ENCODE data around the gene CTNNA3. TPM values are rescaled to one million over a fixed set of nuclear protein-coding genes. Genes with fewer than 3 reads are reported as not detected.

The CTNNA3 gene
- total RNA-seq, 2 donors from 2014 or later = under 0.01 to 0.33 TPM

DNA sequence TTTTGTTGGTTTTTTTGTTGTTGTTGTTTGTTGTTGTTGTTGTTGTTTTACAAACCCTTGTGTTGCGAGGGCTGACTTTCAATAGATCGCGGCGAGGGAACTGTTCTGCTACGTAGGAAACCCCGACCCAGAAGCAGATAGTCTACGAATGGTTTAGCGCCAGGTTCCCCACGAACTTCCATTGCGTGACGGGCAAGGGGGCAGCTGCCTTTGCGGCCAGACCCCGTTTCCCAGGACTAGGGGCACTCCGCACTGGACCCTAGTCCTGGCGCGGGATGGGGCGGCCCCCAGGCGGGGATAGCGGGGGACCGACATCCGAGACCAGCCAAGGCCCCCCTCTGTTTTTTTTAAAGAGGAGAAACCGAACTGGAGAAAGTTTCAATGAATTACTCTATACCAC, 650.6 kb downstream of the CTNNA3 start:
- ATAC-seq = no peak
- 90 to 91% methylated on average over 22 of the region's 22 CpGs for WGBS, 2 donors
- no peak for TF ChIP-seq POLR2A (IDR thresholded peaks at IDR 0.05)
- no peaks in the 10 kb centered on the region for H3K9me3 ChIP-seq
- no peak overlapping the region for H3K4me3 ChIP-seq
- peaks cover 11% of the 10 kb centered on the region for H3K4me1 ChIP-seq
- H3K36me3 ChIP-seq (replicated peaks in 1 of 2; ENCODE audit: insufficient read depth in 1 of 2, low read depth in 2 of 2) = no peaks in the 10 kb centered on the region
- DNase-seq = no peak
- H3K27ac ChIP-seq = no peak overlapping the region
- H3K27me3 ChIP-seq = no peaks in the 10 kb centered on the region
- intact Hi-C loops (cut with DNase I) = no loop called here

DNA sequence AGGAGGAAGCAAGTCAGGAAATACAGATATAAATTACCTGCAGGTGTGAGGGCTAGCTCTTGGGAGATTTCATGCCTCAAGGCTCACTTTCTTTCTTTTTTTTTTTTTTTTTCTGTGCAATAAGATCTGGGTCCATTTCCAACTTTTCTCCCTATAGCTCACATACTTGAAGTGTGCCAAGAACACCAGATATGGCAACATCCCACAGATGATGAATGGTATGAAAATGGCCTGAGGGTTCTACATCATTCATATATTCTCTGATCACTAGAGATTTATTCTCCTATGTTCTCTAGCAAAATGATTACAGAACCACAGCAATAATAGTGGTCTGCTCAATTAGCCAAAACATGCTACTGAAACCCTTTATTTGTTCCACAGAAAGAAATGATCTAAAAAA, 653.0 kb downstream of the CTNNA3 start:
- H3K27me3 ChIP-seq = no peaks in the 10 kb centered on the region
- DNase-seq = no peak
- TF ChIP-seq, protein P1, sequence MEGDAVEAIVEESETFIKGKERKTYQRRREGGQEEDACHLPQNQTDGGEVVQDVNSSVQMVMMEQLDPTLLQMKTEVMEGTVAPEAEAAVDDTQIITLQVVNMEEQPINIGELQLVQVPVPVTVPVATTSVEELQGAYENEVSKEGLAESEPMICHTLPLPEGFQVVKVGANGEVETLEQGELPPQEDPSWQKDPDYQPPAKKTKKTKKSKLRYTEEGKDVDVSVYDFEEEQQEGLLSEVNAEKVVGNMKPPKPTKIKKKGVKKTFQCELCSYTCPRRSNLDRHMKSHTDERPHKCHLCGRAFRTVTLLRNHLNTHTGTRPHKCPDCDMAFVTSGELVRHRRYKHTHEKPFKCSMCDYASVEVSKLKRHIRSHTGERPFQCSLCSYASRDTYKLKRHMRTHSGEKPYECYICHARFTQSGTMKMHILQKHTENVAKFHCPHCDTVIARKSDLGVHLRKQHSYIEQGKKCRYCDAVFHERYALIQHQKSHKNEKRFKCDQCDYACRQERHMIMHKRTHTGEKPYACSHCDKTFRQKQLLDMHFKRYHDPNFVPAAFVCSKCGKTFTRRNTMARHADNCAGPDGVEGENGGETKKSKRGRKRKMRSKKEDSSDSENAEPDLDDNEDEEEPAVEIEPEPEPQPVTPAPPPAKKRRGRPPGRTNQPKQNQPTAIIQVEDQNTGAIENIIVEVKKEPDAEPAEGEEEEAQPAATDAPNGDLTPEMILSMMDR (IDR thresholded peaks at IDR 0.05) = no peak
- no peak for TF ChIP-seq POLR2A (IDR thresholded peaks at IDR 0.05)

DNA sequence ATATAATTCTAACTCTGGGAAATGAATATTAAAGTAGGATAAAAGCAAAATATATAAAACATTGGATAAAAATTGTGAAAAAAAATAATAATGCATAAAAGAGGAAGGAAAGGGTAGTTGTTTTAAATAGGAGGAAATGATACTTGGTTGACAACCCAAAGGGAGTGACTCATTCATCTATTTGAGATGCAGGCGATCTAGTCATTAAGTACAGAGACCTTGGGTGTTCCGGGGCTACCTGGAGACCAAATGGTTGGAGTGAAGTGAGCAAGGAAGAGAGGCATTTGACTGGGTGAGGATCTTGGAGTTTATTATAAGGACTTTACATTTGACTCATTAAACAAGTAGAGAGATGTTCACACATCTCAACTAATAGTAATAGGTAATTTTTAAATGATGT, 659.2 kb downstream of the CTNNA3 start:
- no peaks in the 10 kb centered on the region for H3K36me3 ChIP-seq (replicated peaks in 1 of 2; ENCODE audit: insufficient read depth in 1 of 2, low read depth in 2 of 2)
- DNase-seq (no peak), ATAC-seq (no peak)
- WGBS, 2 donors = 80 to 84% methylated on average over 2 of the region's 2 CpGs
- H3K4me1 ChIP-seq = no peaks in the 10 kb centered on the region
- intact Hi-C loops (cut with DNase I) = no loop called here
- H3K9me3 ChIP-seq = no peaks in the 10 kb centered on the region
- H3K4me3 ChIP-seq = no peak overlapping the region
- no peaks in the 10 kb centered on the region for H3K27me3 ChIP-seq
- no peak overlapping the region for H3K27ac ChIP-seq
- TF ChIP-seq, protein P1 (IDR thresholded peaks at IDR 0.05) = no peak
- TF ChIP-seq POLR2A (IDR thresholded peaks at IDR 0.05) = no peak

More for the DNA sequence above, 653.0 kb downstream of the CTNNA3 start:
- Histone ChIP-seq H3K27ac (no peak overlapping the region), H3K9me3 (no peaks in the 10 kb centered on the region), H3K4me1 (peaks cover 11% of the 10 kb centered on the region), H3K36me3 (replicated peaks in 1 of 2; ENCODE audit: insufficient read depth in 1 of 2, low read depth in 2 of 2) (no peaks in the 10 kb centered on the region), H3K4me3 (no peak overlapping the region)
- intact Hi-C loops (cut with DNase I) = no loop called here
- ATAC-seq = no peak

DNA sequence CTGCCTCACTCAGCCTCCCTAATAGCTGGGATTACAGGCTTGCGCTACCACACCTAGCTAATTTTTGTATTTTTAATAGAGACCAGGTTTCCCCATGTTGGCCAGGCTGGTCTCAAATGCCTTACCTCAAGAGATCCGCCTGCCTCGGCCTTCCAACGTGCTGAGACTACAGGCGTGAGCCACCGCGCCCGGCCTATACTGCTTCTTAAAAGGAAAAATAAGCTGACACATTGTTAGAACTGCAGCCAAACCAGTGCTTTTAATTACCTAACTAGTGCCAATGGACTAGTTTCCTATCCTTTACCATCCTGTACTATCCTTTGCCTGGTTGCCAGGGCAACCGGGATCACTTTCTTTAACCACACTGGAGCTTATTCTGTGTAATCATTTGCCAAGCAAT, 662.1 kb downstream of the CTNNA3 start:
- H3K9me3 ChIP-seq = no peaks in the 10 kb centered on the region
- H3K36me3 ChIP-seq (replicated peaks in 1 of 2; ENCODE audit: insufficient read depth in 1 of 2, low read depth in 2 of 2) = no peaks in the 10 kb centered on the region
- ATAC-seq = no peak
- 95 to 96% methylated on average over 9 of the region's 9 CpGs for WGBS, 2 donors
- intact Hi-C loops (cut with DNase I) = no loop called here
- no peak for TF ChIP-seq POLR2A (IDR thresholded peaks at IDR 0.05)
- TF ChIP-seq, protein P1 (IDR thresholded peaks at IDR 0.05) = no peak
- no peak overlapping the region for H3K27ac ChIP-seq
- no peak for DNase-seq
- no peak overlapping the region for H3K4me3 ChIP-seq
- H3K4me1 ChIP-seq = no peaks in the 10 kb centered on the region
- H3K27me3 ChIP-seq = no peaks in the 10 kb centered on the region

DNA sequence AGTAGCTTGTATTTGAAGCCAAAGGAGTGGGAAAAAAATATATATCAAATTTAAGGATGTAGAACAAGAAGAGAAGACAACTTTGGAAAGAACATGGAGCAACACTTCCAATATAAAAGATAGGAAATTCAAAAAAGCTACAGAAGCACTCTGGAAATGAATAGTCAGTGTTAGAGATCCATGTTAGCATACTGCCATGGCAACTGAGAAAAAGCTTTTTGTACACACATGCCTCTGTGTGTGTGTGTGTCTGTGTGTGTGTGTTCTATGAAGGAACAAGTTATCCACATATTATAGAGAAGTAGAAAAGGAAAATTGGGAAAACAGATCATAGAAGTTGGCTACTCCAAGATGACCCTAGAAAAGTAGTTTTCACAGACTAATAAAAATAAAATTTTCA, 673.9 kb downstream of the CTNNA3 start:
- no peaks in the 10 kb centered on the region for H3K27me3 ChIP-seq
- H3K27ac ChIP-seq = no peak overlapping the region
- no peak overlapping the region for H3K4me3 ChIP-seq
- no peak for ATAC-seq
- intact Hi-C loops (cut with DNase I) = no loop called here
- no peak for DNase-seq
- no peaks in the 10 kb centered on the region for H3K36me3 ChIP-seq (replicated peaks in 1 of 2; ENCODE audit: insufficient read depth in 1 of 2, low read depth in 2 of 2)
- H3K9me3 ChIP-seq = no peaks in the 10 kb centered on the region
- no peak for TF ChIP-seq POLR2A (IDR thresholded peaks at IDR 0.05)
- TF ChIP-seq, protein P1 (IDR thresholded peaks at IDR 0.05) = no peak
- no peaks in the 10 kb centered on the region for H3K4me1 ChIP-seq
